Keratinocyte (primary cell): ENCODE results near the gene LAMA4.

ENCODE experiments used
- CTCF ChIP-seq, 3 experiments: IDR thresholded peaks in 1 of 3; conservative IDR thresholded peaks in 1 of 3; optimal IDR thresholded peaks in 1 of 3; 2 replicates in 2 of 3; 3 replicates in 1 of 3; pipeline versions ENCODE3 to v1.5.1; 2011; ENCODE audit warnings: low read length in 3 of 3, mild to moderate bottlenecking in 3 of 3, moderate library complexity in 2 of 3, control low read depth in 1 of 3, inconsistent platforms in 1 of 3; ENCODE audit not compliant: insufficient read depth in 2 of 3; ENCODE audit errors: extremely low read depth in 1 of 3
- EZH2 ChIP-seq: IDR thresholded peaks from one replicate; pipeline ENCODE4 v1.6.1; 2012; ENCODE audit warnings: inconsistent platforms, mild to moderate bottlenecking, low read length, moderate library complexity

- TF ChIP-seq CTCF (optimal IDR thresholded peaks at IDR 0.05 in 1 of 3, IDR thresholded peaks at IDR 0.05 in 1 of 3, conservative IDR thresholded peaks at IDR 0.05 in 1 of 3; ENCODE audit: extremely low read depth in 1 of 3, insufficient read depth in 2 of 3, low read length in 3 of 3): no peak
- no peak for TF ChIP-seq EZH2
Measured at GRCh38 chr6:112252571-112253497, 1.5 kb downstream of the LAMA4 start.
